NCI-H2196 treated with DMSO at 0.1 percent for 48 hours (cell line): Measurements from ENCODE around the gene ANXA9.
A peak's percentile ranks its signal among the peaks of the same experiment; 100 is the strongest.

Experiments used
- DNase-seq: peaks from one replicate; lab custom pipeline; 2025; ENCODE audit not compliant: unreplicated experiment; lab: John Stamatoyannopoulos, UW

Gene ANXA9

DNA sequence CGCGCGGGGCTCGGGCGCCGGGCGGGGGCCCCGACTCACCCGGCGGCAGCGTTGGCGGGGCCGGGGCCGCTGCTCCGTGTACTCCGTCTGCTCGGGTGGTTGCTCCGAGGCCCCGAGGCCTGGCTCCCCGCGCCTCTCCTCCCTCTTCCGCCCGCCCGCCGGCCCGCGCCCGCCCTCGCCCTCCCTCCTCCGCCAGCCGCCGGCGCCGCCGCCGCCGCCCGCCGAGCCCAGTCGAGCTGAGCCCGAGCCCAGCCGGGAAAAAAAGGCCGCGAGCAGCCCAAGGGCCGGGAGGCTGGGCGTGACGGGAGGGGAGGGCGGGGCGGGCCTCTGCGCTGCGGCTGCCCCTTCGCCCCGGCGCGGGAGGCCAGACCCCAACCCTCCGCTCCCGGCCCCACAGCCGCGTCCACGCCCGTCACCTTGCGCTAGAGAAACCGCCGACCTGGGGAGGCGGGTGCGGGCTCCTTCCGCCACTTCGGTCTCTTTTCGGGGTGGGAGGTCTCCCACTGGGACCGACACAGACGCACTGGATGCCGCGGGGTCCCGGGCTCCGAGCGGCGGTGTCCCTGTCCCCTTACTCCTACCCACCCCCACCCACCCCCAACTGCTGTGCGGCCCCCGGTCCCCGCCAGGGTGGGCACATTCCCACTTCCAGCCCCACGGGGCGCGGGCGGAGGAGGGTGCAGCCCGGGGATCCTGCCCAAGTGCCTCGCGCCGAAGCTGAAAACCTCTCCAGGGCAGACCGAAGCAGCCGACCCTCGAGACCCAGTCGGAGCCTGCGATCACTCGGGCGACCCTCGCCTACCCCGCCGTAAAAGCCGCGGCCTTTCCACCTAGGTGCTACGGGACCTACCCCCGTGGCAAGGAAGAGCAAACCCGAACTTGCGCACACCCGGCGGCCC lies 7.3 kb upstream of the ANXA9 start, which contains the start of gene CERS2:
TSS of gene CERS2 (minus strand) at position 256 of the 899 bp plus-strand sequence. CDS start 5,745 bp downstream, outside the sequence.
- DNase-seq: peak; percentile 26

DNA sequence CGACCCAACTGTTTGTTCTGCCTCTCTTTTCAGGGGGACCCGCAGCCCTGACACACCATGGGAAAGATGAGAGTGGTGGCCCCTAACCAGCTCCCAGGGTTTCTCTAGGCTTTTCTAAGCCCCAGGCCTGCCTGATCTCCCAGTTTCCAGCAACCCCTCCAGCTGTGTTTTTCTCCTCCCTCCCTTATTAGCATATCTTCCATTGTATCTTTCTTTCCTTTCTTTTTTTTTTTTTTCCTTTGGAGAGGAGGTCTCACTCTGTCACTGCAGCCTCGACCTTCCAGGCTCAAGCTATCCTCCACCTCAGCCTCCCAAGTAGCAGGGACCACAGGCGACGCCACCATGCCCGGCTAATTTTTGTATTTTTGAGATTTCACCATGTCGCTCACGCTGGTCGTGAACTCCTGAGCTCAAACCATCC lies 5.7 kb upstream of the ANXA9 start:
- DNase-seq: no peak

DNA sequence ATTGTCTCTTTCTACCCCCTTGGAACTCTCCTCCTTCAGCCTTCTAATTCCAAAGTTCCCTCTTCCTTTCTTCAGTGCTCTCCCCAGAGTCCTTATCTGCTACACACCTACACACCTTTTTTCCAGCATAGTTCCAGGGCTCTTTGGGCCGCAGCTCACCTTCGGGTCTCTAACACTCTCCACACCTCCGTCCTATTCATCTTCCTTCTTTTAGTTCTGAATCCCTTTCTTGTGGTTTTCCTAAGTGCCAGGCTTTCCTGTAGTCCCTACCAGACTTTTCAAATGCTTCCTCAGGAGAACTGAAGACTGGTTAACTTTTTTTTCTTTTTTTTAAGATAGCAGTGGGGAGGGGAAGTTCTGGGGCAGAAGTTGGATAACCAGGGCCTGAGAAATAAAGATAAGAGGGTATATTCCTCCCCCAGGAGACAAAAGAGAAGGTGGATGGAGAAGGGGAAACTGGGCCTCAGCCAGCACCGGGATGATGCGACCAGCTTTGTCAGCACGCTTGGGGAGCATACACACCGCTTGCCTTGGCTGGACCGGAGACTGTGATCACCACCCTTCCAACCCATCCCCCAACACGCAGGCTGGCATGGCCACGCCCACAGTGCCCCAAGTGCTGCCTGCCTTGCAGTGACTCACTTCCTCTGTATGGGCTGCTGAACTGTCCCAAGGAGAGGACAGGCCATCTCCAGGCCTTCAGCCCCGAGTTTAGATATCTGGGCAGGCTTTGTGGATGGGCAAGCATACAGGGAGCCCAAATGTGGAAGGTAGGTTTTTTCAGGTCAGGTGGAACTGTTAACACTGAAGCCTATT lies 5.0 kb upstream of the ANXA9 start:
- DNase-seq: peak; percentile 34

DNA sequence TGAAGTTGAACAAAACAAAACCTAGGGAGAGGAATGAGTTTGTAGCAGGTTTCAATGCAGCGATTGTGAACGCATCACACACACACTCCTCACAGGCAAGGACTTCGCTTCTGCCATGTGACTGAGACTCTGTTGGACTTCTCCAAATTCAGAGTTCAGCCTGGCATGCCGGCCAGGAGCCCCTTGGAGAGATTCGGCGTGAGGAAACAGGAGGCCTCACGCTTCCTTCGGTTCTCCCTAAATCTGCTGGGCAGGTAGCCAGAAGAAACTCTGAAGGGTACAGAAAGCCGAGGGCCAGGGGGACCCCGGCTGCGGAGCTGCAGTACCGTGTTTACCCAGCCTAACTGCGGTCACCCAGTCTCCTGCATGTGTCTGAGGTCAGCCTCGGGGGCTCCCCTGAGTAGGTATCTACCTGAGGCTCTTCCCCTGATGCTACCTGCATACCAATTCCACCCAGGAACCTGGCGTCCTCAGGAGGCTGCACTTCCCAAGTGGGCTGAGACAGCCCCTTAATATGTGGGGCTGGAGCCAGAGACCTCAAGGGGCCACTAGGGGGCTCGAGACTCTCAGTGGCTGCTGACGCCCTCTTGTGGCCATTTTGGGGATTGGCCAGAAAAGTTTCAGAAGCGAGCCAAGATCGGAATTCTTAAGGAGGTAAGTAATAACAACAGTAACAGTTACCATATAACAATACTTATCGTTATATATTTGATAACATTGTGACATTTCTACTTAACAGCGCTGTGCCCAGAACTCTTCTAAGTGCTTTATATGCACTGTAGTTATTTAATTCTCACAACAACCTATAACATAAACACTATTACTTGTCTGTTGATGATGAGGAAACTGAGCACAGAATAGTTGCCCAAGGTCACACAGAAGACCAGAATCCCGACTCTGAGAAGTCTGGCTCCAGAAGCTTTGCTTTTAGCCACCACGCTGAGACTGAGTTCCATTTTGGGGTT lies 2.7 kb upstream of the ANXA9 start:
- DNase-seq: peak; percentile 44

DNA sequence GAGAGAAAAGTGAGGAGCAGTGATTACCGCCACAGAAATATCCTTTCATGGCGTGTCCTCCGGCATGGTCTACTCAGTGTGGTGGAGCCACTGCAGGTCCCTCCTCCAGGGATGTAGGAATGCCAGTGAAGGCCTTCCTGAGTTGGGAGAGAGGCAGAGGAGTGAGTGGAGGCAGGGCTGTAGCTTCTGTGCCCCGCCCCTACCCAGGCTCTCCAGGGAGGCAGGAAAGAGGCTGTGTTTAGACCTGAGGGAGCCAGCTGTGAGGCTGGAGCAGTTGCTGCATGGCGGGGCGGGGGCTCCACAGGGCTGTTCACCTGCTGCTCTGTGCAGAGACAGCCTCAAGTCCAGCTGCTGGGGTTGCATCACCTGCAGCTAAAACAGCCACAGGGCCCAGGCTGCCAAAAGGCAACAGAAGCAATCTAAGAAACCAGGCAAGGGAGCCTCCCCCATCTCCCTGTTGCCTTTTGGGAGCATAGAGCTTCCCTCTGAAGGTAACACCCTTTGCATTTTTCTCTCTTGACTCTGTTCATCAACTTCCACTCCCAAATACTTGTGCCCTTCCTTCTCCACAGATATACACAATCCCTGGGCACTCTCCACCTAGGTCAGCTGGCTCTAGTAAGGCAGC lies 801 bp upstream of the ANXA9 start:
- peak; percentile 59 for DNase-seq

DNA sequence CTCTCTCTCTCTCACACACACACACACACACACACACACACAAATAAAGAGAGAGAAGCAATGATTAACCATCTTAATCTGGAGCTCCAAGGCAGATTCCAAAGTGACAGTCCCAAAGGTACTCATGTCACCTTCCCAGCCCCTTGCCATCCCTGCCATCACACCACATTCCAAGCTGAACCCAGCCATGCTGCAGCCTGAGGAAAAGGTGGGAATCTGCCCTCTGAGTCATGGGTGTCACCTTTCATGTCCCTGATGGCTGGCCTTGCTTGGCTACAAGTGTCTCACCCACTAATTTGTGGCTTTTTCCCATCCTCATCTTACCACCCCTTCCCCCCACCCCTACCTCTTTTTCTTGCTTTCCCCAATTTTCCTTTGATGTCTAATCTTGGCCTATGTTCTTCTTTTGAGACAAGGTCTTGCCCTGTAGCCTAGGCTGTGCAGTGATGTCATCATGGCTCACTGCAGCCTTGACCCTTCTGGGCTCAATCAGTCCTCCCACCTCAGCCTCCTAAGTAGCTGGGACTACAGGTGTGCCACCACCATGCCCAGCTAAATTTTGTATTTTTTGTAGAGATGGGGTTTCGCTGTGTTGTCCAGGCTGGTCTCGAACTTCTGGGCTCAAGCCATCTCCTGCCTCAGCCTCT lies 3.2 kb downstream of the ANXA9 start:
- DNase-seq: no peak

DNA sequence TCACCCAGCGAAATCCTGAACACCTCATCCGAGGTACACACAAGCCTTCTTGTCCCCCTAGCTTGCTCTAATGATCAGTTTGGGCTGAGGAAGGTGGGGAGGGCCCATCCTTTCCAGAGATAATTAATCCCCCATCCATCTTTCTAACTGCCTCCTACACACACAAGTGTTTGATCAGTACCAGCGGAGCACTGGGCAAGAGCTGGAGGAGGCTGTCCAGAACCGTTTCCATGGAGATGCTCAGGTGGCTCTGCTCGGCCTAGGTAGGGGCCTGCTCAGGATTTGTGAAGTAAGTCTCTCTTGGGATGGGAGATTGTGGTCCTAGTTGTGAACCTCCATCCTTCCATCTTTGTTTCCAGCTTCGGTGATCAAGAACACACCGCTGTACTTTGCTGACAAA lies 5.8 kb downstream of the ANXA9 start:
- no peak for DNase-seq

DNA sequence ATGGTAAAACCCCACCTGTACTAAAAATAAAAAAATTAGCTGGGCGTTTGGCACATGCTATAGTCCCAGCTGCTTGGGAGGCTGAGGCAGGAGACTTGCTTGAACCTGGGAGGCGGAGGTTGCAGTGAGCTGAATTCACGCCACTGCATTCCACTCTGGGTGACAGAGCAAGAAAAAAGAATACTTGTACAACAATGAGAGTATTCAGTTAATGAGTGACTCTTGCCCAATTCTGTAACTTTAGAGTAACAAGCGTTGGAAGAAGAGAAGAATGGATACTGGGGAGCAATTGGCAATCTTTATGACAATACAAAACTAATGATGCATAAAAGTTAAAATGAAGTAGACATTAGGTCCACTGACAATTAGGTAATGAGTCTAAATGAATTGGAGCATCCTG lies 10.5 kb downstream of the ANXA9 start:
- no peak for DNase-seq

DNA sequence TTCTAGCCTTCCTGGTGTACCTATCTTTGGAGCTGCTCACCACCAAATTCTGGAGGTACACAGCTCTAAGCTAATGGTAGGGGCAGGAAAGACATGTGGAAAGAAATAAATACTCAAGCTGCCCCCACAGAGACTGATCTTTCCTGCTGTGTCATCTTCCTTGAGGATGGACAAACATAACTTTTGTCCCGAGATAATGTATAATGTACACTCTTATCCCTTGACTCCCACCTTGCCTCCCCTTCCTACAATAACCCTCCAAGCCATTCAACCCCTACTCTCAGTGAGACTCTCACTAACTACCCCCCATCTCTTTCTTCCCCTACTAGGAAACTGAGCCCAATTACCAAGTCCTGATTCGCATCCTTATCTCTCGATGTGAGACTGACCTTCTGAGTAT lies 12.2 kb downstream of the ANXA9 start:
- no peak for DNase-seq

DNA sequence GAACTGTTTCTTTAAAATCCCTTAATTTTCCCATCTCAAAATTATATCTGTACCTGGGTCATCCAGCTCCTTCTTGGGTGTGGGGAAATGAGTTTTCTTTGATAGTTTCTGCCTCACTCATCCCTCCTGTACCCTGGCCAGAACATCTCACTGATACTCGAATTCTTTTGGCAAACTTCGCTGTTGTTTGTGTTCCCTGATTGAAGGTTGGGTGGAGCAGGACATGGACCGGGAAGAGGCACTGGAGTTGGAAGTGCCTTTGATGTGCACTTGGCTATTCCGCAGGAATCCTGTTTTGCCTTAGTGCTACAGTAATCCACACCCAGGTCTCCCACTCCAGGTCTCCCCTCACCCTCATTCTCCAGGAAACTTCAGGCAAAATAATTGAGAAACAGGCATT lies 13.4 kb downstream of the ANXA9 start:
- DNase-seq: no peak

DNA sequence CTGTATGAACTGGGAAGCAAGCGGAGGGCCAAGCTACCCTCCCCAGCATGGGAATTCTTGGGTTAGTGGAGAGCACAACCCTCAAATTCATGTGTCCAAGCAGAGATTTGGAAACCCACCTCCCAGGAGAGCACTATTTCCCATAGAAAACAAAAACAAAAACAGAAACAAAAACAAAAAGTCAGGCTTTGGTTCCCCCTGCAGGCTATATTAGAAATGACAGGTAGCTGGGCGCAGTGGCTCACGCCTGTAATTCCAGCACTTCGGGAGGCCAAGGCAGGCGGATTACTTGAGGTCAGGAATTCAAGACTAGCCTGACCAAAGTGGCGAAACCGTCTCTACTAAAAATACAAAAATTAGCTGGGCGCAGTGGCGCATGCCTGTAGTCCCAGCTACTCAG lies 13.8 kb downstream of the ANXA9 start:
- no peak for DNase-seq

DNA sequence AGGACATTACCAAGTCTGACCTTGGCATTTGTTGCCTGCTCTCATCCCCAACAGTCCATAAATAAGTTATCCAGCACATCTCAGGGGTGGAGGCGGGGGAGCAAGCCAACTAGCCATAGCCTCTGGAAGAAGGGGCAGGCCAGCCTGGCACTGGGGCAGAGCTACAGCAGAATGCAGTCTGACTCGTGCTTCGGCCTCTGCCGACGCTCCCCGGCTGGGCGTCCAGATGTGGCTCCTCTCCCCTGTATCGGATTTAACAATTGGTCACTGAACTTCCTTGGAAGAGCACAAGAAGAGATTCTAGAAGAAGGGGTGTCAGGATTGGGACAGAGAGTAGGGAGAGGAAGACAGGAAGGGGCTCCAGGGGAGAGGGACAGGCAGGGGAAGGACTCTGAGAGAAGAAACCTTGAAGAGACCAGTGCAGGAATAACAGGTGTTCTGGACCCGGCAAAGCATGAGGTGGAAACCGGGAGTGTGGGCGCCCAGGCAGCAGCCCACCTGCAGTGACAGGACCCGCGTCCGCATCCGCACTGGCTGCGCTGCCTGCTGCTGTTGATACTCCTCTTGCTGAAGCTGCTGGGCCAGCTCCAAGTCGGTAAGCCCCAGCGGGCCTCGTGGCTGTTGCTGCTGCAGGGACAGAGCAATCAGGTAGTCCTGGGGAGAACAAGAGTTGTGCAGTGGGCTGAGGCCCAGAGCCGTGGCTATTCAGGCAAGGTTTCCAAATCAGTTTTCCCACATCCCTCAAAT lies 15.2 kb downstream of the ANXA9 start:
- no peak for DNase-seq

DNA sequence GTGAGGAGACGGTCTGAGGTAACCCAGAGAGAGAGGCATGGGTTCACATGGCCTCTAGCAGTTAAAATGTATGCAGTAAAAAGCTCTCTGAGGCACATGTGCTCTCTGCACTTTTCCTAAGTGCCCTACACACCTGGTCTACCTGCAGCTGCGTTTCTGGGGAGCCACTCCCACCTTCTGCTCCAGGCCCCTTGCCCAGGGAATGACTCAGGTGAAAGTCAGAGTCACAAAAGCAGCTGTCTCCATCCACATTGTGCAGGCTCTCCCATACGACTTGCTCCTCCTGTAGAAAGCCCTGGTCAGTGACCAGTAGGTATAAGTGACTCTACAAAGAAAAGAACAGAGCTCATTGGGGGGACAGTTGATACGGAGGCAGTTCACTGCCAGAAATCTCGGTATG lies 15.9 kb downstream of the ANXA9 start:
- DNase-seq: no peak

DNA sequence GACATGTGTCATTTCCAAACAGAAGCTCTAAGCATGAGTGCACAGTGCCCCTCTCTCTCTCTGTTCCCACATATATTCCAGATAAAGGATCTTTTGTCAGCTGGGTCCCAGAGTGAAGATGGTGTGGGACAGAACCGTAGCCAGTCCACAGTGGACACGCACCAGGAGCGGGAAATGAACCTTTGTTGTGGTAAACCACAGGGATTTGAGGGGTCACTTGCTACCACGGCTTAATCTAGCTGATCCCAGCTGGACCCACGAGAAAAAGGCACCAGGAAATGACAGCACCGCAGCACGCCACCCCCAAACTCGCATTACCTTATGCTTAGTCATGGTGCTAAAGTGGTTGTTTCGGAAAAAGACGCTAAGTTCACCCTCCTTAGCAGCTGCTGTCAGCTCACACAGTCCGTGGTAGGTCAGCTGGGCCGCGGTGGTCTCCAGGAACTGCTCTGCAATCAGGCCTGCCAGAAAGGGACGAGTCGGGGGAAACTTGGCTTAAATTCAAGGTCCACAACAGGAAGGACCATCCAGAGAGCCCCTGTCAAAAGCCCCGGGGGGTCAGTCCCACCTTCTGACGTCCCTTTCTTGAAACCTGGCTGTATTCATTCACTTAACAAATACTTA lies 17.1 kb downstream of the ANXA9 start:
- no peak for DNase-seq

DNA sequence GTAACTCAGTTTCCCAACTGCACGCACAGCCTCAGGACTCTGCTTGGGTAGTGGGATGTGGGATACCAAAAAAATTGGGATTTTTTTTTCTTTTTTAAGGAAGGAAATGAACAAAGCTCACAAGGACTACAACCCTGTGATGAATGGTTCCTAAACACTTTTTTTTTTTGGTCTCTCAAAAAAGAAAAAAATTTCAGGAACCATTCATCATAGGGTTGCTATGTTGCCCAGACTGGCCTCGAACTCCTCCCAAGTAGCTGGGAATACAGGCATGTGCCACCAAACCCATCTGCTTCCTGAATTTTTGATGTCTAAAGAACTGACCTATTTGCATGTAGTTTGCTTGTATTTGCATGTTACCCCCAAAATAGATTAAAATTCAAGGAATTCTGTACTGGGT lies 17.8 kb downstream of the ANXA9 start:
- no peak for DNase-seq

DNA sequence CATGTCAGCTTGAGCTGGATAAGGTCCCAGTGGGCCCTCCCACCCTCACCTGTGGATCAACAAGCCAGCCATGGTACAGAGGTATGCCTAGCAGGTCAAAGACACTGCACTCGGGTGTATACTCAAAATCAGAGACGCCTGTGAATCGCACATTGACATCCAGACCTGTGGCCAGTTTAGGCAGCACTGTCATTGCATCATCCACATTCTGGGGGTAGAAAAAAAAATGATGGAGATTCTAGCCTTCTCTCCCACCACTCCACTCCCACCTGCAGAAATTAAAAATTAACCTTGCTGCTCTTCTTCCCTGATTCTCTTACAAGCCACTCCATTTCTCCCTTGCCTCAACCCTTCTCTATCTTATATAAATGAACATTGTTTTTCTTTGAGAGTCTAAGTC lies 18.3 kb downstream of the ANXA9 start:
- DNase-seq: no peak

DNA sequence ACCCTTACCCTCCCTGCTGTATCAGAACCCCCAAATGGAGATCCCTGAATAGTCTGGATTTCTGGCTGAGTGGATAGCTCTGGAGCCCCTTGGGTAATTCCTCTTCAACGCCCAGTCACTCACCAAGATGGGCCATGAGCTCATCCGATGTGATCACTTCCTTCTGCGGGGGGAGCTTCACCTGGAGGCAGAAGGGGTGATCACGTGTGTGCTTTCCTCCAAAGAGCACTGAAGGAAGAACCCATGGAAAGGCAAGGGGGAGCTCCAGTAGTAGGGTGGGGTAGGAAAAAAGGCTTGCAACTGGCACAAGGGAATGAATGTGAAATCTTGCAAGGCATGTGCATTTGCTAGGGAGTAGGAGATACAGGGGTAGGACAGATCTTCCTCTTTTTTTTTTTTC lies 19.5 kb downstream of the ANXA9 start:
- DNase-seq: no peak

DNA sequence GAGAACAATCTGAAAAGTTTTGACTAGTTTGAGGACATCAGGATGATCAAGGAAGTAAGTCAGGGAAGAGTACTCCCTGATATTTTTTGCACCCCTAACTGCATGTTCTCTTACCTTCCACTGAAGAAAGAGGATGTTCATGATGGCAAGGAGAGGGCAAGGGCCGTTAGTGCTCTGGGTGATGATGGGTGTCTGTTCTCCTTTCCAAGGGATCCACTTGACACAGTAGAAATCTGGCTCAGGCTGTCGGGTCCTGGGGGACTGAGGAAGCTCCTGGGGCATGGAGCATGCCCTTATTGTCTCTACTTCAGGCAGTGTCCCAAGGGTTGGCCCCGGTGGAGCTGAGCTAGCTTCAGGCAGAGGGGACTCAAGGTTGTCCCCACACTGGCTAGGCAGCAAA lies 20.0 kb downstream of the ANXA9 start:
- DNase-seq: no peak

DNA sequence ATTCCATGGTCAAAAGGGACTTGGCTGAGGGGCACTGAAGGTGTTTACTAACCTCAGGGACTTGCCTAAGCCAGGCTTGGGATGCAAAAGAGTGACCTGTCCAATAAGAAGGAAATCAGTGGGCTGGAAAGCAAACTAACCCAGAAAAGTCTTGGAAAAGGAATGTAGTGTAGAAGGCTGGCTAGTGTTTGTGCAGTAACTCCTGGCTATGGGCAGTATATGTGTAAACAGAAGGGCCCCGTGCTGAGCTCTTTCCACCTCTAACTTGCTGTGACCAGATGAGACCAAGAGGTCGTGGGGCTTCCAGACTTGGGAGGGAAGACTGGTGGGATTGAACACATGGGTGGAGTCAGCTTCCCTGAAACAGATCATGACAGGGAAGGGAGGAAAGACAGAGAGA lies 20.5 kb downstream of the ANXA9 start:
- DNase-seq: no peak
